GM21737 (cell line): ENCODE data around the gene OGFRL1.
"Not testable (repeated sequence)": the region's sequence is repeated elsewhere in the genome, so short reads cannot be mapped to it uniquely, and the experiment has no call there.

Experiments
- ATAC-seq: cut with Tn5 transposase; IDR thresholded peaks from one replicate; pipeline ENCODE4 v1.9.1; 2021; ENCODE audit warnings: mild to moderate bottlenecking, moderate library complexity; ENCODE audit not compliant: unreplicated experiment

The OGFRL1 gene

DNA sequence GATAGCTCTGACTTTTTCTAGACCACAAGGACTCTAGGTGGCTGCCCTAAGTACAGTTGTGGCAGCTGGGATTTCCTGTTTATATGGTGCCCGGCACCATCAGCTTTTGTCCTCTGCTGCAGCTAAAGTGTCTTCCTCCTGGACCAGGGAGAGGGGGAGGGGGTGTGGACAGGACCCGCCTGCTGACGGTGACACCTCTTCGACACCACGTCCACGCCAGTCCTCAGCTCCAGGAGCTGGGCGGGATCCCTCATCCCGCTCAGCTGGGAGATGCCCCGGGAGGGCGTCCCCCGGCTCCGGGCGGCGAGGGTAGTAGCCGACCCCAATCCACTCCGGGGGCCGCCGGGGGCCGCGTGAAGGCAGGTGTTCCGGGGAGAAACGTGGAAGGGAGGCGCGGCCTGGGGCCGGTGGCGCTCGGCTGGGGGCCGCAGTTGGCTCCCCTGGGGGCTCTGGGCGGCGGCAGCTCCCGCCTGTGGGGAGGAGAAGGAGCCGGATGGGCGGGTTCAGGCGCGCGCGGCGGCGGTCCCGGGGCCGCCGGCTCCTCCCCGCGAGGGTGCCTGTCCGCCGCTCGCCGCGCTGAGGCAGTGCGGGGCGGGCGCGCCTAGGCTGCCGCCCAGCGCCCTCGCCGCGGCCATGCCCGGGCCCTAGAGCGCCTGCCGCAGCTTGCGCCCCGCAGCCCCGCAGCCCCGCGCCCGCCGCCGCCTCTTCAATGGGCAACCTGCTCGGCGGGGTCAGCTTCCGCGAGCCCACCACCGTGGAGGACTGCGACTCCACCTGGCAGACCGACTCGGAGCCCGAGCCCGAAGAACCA lies at the start of gene OGFRL1:
Gene OGFRL1, plus strand, starts transcription at position 584 of the 811 bp plus-strand sequence. Its CDS starts 126 bp downstream, at position 710.
- peak; percentile 86 for ATAC-seq

DNA sequence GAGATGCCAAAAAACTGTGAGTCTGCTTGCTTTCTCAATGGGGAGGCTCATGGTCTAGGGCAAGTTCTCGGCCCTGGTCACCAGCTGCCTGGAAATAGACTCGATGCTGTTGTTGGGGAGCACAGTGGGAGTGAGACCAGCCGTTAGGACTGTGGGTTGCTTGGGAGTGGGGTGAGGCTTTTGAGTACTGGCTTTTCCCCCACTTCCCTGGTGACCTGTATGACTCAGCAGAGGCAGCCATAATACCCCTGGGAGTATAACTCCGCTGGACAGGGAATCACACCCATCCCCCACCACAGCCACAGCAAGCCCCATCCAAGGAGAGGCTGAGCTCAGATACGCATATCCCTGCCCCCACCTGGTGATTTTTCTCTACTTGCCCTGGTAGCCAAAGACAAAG lies 48.9 kb upstream of the OGFRL1 start:
- ATAC-seq: no peak

- no peak for ATAC-seq
Measured at GRCh38 chr6:71245265-71246049, 43.2 kb upstream of the OGFRL1 start.

DNA sequence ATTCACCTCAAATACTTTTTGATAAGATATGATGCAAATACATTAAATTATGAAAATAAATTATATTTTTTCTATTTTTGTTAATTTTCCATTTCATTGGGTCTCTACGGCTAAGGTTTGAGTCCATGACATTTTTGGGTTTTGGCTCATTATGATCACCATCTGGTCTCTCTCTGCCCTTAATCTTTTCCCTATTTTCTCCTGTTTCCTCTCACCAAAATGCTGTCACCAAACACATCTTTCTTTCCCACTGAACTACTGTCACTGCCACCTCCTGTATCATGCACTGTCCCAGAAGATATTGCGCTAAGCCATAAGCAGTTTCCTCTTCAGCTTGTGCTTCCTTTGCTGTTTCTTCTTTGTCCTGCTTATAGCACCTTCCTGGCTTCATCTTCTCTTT lies 42.0 kb upstream of the OGFRL1 start:
- ATAC-seq: no peak

DNA sequence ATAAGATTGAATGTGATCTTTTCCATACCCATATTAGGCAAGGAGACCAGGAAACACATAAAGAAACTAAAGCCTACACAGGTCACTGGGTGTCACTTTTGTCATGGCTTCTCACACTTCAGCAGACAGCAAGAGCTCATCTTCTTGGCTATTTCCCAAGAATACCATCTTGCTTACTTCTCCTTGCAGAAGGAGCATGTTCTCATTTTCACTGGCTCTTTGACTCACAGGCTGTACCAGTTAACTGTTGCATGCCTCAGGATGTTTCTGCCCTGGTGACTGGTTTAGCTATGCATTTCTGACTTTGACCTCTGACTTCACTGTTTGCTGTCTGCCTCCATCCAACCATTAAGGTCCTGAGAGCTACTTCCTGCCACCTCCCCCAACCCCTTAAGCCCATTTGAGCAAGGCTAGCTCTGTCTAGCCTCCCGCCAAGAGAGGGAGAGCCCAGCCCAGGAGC lies 40.3 kb upstream of the OGFRL1 start:
- peak; percentile 83 for ATAC-seq

GRCh38 chr6:71248878-71249544 lies 39.6 kb upstream of the OGFRL1 start:
- ATAC-seq: no peak

GRCh38 chr6:71250099-71250602 lies 38.5 kb upstream of the OGFRL1 start:
- no peak for ATAC-seq

- ATAC-seq: no peak
Measured at GRCh38 chr6:71252410-71252809, 36.2 kb upstream of the OGFRL1 start.

GRCh38 chr6:71252960-71253359 lies 35.7 kb upstream of the OGFRL1 start:
- ATAC-seq: no peak

DNA sequence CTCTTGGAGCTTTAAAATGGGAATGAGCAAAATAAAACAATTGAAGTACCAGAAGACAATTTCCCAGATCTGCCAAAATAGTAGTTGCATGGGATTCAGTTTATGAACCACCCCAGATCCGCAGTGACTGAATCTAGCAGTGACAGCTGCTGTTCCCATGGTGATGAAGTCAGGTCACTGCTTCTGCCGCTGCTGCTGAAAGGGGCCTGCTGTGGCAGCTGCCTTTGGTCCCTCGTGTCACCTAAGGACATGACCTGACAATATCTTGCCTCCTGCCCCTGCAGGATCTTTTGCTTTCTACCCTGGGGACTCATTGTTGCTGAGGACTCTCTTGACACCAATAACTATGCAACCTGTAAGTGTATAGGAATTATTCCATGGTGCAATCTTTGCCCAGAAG lies 34.3 kb upstream of the OGFRL1 start:
- ATAC-seq: no peak

DNA sequence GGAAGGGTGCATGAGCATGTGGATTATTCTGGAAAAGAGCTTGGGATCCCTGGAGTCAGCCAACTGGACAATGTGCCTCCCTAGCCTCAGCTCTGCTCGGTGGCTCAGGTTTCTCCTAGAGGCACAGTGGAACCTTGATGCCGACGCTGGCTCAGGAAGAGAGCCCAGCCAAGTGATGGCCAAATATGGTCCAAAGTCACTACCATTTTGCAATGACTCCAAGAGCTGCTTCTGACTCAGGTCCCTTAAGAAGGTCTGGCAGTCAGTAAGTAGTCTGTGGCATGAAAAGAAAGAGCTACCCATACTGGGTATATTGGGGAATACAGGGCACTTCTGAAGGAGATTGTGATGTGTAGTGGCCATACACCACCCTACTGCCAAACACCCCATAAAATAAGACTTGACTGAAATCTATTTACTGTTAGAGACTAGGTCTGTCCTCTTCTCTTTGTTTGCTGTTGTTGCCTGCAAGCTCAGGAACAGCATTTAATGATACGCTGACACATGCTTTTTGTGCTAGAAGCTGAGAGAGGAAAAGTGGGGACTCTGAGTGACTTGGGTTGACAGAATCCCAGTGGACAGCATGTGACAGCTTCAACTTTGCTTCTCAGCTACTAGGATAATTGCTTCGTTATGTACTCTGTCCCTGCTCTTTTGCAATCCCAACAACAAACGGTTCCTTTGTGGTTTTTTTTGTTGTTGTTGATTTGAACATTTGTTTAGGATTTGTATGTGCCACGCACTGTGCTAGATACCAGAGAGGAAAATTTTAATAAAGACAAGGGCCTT lies 30.3 kb upstream of the OGFRL1 start:
- ATAC-seq: no peak

DNA sequence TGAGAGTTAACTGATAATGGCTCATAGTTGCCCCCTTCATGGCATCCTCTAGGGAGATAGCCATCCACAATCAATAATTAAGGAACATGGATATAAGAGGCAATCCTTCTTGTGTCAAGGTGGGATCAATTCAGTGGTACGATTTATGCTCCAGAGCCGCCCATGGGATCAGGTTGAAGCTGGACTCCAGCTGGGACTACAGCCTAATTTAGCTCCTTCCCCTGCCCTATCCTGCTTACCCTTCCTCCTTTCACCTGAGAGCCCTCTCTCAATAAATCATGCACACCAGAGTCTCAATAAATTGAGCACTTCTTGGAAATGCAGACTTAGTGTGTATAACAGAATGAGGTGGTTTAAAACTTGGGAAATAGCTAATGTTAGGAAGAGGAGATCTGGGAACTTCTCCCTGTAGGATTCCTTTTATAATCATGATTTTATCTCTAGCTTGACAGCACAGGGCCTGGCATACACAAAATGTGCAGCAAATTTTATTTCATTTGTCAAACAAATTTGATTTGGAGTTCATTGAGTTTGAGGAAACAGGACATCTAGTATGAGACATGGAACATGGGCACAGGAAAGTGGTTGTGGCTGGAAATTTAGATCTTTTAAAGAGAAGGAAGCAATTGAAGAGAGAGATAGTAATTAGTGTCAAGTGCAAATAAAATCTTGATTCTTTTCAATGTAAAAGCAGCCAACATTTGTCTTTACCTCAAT lies 28.6 kb upstream of the OGFRL1 start:
- ATAC-seq: no peak

DNA sequence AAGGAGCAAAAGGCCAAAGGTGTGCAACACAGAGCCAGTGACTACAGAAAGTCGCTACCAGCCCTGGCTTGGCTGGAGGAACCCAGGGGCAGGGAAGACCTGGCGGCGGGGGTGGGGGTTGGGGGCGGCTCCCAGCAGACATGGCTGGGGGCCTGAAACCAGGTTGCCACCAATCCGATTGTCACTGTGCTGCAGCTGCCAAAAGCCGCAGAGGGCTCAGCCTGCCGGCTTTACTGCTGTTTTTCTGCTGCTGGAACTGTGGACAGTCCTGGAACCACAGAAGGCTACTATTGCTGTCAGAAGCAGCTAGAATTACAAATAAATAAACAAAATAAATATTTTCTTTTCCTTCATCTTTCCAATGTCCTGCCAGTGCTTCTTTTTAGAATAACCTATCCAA lies 25.7 kb upstream of the OGFRL1 start:
- no peak for ATAC-seq

DNA sequence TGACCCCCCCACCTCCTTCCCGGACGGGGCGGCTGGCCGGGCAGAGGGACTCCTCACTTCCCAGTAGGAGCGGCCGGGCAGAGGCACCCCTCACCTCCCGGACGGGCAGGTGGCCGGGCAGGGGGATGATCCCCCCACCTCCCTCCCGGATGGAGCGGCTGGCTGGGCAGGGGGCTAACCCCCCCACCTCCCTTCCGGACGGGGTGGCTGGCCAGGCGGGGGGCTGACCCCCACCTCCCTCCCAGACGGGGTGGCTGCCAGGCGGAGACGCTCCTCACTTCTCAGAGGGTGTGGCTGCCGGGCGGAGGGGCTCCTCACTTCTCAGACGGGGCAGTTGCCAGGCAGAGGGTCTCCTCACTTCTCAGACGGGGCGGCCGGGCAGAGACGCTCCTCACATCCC lies 22.2 kb upstream of the OGFRL1 start:
- not testable (repeated sequence) for ATAC-seq

- ATAC-seq: peak; percentile 89
Measured at GRCh38 chr6:71268735-71269437, 19.7 kb upstream of the OGFRL1 start.

GRCh38 chr6:71277926-71278600 lies 10.5 kb upstream of the OGFRL1 start:
- ATAC-seq: no peak

DNA sequence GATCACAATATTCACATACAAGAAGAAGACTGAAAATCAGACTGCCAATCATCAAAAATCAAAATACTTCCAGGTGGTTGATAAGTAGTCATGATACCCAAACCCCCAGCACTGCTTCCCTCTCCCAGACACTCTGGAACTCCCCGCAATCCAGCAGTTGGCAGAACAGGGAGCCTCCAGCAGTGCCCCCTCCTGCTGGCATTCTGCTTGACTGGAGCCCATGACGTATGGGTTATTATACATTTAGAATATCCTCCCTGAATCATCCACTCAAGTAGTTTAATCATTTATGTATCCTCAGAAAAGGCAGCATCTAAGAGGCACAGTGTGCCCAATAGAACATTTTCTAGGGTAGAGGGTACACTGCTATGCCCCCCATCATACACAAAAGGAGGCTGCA lies 9.3 kb upstream of the OGFRL1 start:
- no peak for ATAC-seq

DNA sequence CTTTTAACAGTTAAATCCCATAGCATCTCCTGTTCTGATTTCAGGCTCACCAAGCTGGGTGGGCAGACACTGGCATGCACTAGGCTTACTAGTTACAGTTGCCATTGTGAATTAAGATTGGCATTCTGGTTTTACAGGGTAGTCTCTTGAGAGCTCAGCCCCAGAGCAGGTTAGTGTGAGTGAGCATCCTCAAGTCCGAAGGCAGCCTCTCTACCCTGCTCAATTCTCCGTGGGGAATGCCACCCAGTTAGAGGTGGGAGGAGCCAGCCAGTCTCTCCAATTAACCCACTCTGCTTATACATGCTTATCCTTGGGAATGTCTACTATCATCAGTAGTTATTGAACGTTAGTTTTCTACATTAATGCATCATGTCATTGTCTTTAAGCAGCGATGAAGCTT lies 8.9 kb upstream of the OGFRL1 start:
- no peak for ATAC-seq

- no peak for ATAC-seq
Measured at GRCh38 chr6:71280701-71281100, 7.9 kb upstream of the OGFRL1 start.
